Mesodermal cell (in vitro differentiated cells): ENCODE results near the gene CALML4.
"Not testable (repeated sequence)": the region's sequence is repeated elsewhere in the genome, so short reads cannot be mapped to it uniquely, and the experiment has no call there.

Experiments used
- H3K27ac ChIP-seq: 2 replicates; pipeline ENCODE4 v1.7.0; 2013; ENCODE audit warnings: mild to moderate bottlenecking, low read depth, low read length, moderate library complexity; ENCODE audit not compliant: severe bottlenecking
- H3K36me3 ChIP-seq: 2 replicates; pipeline ENCODE4 v1.7.1; 2013; ENCODE audit warnings: mild to moderate bottlenecking, low read length, moderate library complexity; ENCODE audit not compliant: control insufficient read depth, insufficient read depth
- H3K4me1 ChIP-seq: one replicate; pipeline ENCODE4 v1.7.1; 2013; ENCODE audit warnings: mild to moderate bottlenecking, low read length; ENCODE audit not compliant: insufficient read depth, control insufficient read depth, poor library complexity, severe bottlenecking
- H3K4me3 ChIP-seq: 2 replicates; pipeline ENCODE4 v1.7.0; 2013; ENCODE audit warnings: low read length, control low read depth, mild to moderate bottlenecking; ENCODE audit not compliant: insufficient read depth, poor library complexity, severe bottlenecking; ENCODE audit errors: extremely low read depth
- H3K9me3 ChIP-seq: 2 replicates; pipeline ENCODE4 v1.7.1; 2013; ENCODE audit warnings: mild to moderate bottlenecking, low read length, moderate library complexity; ENCODE audit not compliant: control insufficient read depth
- WGBS, 2 experiments: methylation state at CpG; one replicate each; pipeline ENCODE4 v1.1.5; 2013; ENCODE audit warnings: missing lambda C conversion rate in 2 of 2; ENCODE audit not compliant: insufficient coverage in 2 of 2; 5-methylcytosine and 5-hydroxymethylcytosine counted together

CALML4 gene

DNA sequence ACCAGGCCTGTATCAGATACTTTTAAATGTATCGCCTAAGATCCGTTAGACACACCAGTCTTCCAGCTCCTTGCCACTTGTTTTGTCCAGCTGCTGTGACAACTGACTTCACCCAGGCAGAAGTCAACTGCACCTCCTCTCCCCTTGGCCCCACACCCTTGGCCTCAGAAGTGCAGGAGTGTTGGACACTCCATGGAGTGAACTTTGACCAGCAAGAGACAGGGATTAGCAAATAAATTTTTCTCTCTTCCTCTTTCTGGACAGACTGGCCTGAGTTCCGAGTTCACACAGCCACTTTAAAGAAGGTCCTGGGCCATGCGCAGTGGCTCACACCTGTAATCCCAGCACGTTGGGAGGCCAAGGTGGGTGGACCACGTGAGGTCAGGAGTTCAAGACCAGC is 27.3 kb upstream of the CALML4 start:
- H3K4me1 ChIP-seq: peaks cover 7% of the 10 kb centered on the region
- H3K4me3 ChIP-seq: no peak overlapping the region
- no peaks in the 10 kb centered on the region for H3K9me3 ChIP-seq
- H3K27ac ChIP-seq: no peak overlapping the region
- H3K36me3 ChIP-seq: no peaks in the 10 kb centered on the region
- 92 to 95% methylated on average over 6 of the region's 6 CpGs for WGBS, 2 experiments

- Histone ChIP-seq H3K9me3 (no peaks in the 10 kb centered on the region), H3K4me1 (peaks cover 7% of the 10 kb centered on the region), H3K36me3 (no peaks in the 10 kb centered on the region), H3K4me3 (no peak overlapping the region), H3K27ac (no peak overlapping the region)
- WGBS, 2 experiments: 82 to 86% methylated on average over 5 to 6 of the region's 9 CpGs
Observed at GRCh38 chr15:68231102-68231818, 26.1 kb upstream of the CALML4 start.

DNA sequence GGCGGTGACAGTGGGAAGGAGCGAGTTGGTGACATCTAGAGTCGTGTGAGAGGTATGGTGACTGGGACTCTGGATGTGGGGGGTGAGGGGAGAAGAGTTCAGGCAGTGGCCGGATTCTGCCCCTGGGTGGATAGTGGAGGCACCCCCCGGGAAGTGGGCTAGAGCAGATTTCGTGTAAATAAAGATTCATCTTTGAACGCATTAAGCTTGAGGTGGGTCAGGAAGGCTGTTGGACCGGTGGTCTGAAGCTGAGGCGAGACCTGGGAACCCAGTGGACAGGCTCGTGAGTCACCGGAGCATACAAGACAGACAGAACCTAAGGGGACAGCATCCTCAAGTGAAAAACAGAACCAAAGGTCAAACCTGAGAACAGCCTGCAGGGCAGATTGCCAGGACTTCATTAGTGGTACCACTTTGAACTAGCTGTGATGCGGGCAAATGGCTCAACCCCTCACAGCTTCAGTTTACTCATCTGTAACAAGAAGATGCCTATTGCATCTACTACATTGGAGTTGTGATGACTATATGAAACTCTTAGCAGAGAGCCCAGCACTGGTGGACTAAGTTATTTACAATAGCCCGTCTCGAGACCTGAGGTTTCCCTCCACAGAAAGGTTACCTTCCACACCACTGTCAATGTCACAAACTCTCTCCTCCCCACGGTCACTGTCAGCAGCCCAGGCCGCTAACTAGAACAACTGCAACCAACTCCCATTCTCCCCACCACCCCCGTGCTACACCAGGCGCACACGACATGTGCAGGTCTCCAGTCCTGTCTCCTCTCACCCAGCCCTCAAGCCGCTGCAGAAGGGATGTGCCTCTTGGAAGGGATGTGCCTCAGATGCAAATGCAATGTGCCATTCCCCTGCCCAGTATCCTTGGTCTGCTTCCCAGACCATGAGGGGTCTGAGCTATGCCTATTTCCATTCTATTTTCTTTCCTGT is 25.3 kb upstream of the CALML4 start:
- H3K27ac ChIP-seq: no peak overlapping the region
- H3K4me3 ChIP-seq: peak overlapping the region; percentile 78
- H3K9me3 ChIP-seq: no peaks in the 10 kb centered on the region
- H3K36me3 ChIP-seq: no peaks in the 10 kb centered on the region
- H3K4me1 ChIP-seq: peaks cover 7% of the 10 kb centered on the region
- WGBS, 2 experiments: 70% methylated on average over 15 to 20 of the region's 20 CpGs

DNA sequence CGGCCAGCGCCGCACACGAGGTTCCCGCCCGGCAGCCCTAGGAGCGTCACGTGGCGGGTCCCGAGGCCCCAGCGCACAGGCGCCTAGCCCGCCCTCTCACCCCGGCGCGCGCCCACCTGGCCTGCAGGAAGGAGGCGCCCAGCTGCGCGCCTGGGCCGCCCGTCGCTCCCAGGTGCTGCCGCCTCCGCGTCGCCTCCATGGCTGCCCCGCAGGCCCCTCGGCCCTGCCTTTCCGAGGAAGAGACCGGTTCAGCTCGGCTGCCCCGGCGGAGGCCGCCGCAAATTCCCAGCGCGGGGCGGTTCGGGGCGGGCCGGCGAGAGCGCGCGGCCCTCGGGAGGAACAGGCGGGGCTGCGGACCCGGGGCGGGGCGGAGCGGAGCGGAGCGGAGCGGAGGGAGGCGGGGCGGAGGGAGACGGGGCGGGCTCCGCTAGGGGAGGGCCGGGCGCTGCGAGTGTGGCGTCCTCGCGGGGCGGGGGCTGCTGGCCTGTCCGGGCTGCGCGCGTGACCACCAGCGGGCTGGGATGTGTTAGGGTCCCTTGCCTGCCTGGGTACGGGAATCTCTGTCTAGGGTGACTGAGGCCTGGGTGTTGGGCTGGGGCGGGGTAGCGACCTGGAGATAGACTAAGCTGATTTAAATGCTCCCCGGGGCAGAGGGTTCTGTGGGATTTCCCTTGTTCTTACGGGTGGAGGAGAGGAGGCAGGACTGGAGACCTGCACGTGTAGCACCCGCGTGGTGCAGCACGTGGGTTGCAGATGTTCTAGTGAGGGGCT is 24.4 kb upstream of the CALML4 start, which contains the start of gene CLN6:
Gene CLN6, minus strand, starts transcription at position 343 of the 771 bp plus-strand sequence. Its CDS starts 144 bp downstream, at position 199.
- Histone ChIP-seq H3K27ac (peak within 1 kb of the TSS; percentile 93), H3K36me3 (no peaks in the 10 kb centered on the region), H3K4me1 (peaks cover 7% of the 10 kb centered on the region), H3K9me3 (no peaks in the 10 kb centered on the region), H3K4me3 (peak within 1 kb of the TSS; percentile 78)
- WGBS, 2 experiments: 1% methylated on average over 52 to 63 of the region's 82 CpGs

GRCh38 chr15:68228971-68229385 is 23.8 kb upstream of the CALML4 start:
- peak overlapping the region; percentile 93 for H3K27ac ChIP-seq
- WGBS, 2 experiments: 0 to 1% methylated on average over 30 to 34 of the region's 39 CpGs
- H3K36me3 ChIP-seq: peaks cover under 1% of the 10 kb centered on the region
- H3K9me3 ChIP-seq: no peaks in the 10 kb centered on the region
- H3K4me3 ChIP-seq: peak overlapping the region; percentile 78
- peaks cover 7% of the 10 kb centered on the region for H3K4me1 ChIP-seq

GRCh38 chr15:68228143-68228970 is 23.2 kb upstream of the CALML4 start:
- 36 to 42% methylated on average over 18 to 24 of the region's 25 CpGs for WGBS, 2 experiments
- peak overlapping the region; percentile 93 for H3K27ac ChIP-seq

GRCh38 chr15:68227643-68228142 is 22.6 kb upstream of the CALML4 start:
- WGBS, 2 experiments: 90 to 93% methylated on average over 5 to 7 of the region's 9 CpGs
- peak overlapping the region; percentile 78 for H3K4me3 ChIP-seq

More at GRCh38 chr15:68228143-68228970, 23.2 kb upstream of the CALML4 start:
- Histone ChIP-seq H3K9me3 (peaks cover 3% of the 10 kb centered on the region), H3K36me3 (peaks cover 6% of the 10 kb centered on the region), H3K4me1 (peaks cover 3% of the 10 kb centered on the region), H3K4me3 (peak overlapping the region; percentile 78)

GRCh38 chr15:68225442-68225841 is 20.3 kb upstream of the CALML4 start:
- H3K36me3 ChIP-seq: peaks cover 13% of the 10 kb centered on the region
- 96 to 100% methylated on average over 3 to 4 of the region's 4 CpGs for WGBS, 2 experiments
- H3K9me3 ChIP-seq, H3K4me1 ChIP-seq, H3K27ac ChIP-seq, H3K4me3 ChIP-seq: not testable (repeated sequence)

More at GRCh38 chr15:68227643-68228142, 22.6 kb upstream of the CALML4 start:
- Histone ChIP-seq H3K27ac (no peak overlapping the region), H3K9me3 (peaks cover 8% of the 10 kb centered on the region), H3K36me3 (peaks cover 11% of the 10 kb centered on the region), H3K4me1 (peaks cover 3% of the 10 kb centered on the region)

- Histone ChIP-seq H3K9me3 (peaks cover 8% of the 10 kb centered on the region), H3K36me3 (peaks cover 16% of the 10 kb centered on the region), H3K4me3 (no peak overlapping the region), H3K27ac (no peak overlapping the region), H3K4me1 (peaks cover 3% of the 10 kb centered on the region)
- WGBS, 2 experiments: 83 to 100% methylated on average over 1 of the region's 3 CpGs
Observed at GRCh38 chr15:68224546-68225250, 19.6 kb upstream of the CALML4 start.
